ENCODE measurements around the gene KANSL2.

- TF ChIP-seq CTCF (conservative IDR thresholded peaks at IDR 0.05; ENCODE audit: low read length) (no peak), EZH2phosphoT487 (IDR thresholded peaks at IDR 0.05; ENCODE audit: borderline replicate concordance, low read depth, low read length) (no peak)
Observed at GRCh38 chr12:48696626-48697025, 14.6 kb upstream of the KANSL2 start.

Data from OCI-LY7 (cell line).